SJSA1 (cell line): ENCODE data around the gene OGA. TPM values are rescaled to one million over a fixed set of nuclear protein-coding genes. Genes with fewer than 3 reads are reported as not detected.
"Not testable (repeated sequence)": the region's sequence is repeated elsewhere in the genome, so short reads cannot be mapped to it uniquely, and the experiment has no call there.

ENCODE experiments used
- DNase-seq, 2 experiments: peaks; one replicate each; pipeline ENCODE4 v3.0.0-alpha.2; 2015 to 2020; ENCODE audit warnings: low spot score in 2 of 2, low read depth in 1 of 2
- H3K27ac ChIP-seq: fragments of 250-450 bp; sonication (Bioruptor Pico); 2 replicates; pipeline ENCODE4 v1.5.1; 2020; ENCODE audit warnings: mild to moderate bottlenecking, moderate library complexity
- H3K27me3 ChIP-seq: fragments of 250-450 bp; sonication (Bioruptor Pico); replicated peaks from 2 replicates; pipeline ENCODE4 v1.5.1; 2020; ENCODE audit warnings: mild to moderate bottlenecking, moderate library complexity
- H3K36me3 ChIP-seq: fragments of 250-450 bp; sonication (Bioruptor Pico); 2 replicates; pipeline ENCODE4 v1.5.1; 2020; ENCODE audit warnings: mild to moderate bottlenecking
- H3K4me1 ChIP-seq: fragments of 250-450 bp; sonication (Bioruptor Pico); replicated peaks from 2 replicates; pipeline ENCODE4 v1.6.1; 2021; ENCODE audit warnings: mild to moderate bottlenecking
- H3K4me3 ChIP-seq: fragments of 250-450 bp; sonication (Bioruptor Pico); 2 replicates; pipeline ENCODE4 v1.5.1; 2020; ENCODE audit warnings: mild to moderate bottlenecking
- H3K9me3 ChIP-seq: fragments of 250-450 bp; sonication (Bioruptor Pico); replicated peaks from 2 replicates; pipeline ENCODE4 v1.5.1; 2020; ENCODE audit warnings: mild to moderate bottlenecking
- total RNA-seq: library from RNA; depleted of rRNA; stranded (reverse); fragments of >200 nt; shearing (Covaris generic); gene quantifications from 2 replicates; pipeline ENCODE4 v1.2.3, GENCODE V29; 2014

Gene OGA
- total RNA-seq, 1 experiment from 2014 or later, result 65.6 TPM

DNA sequence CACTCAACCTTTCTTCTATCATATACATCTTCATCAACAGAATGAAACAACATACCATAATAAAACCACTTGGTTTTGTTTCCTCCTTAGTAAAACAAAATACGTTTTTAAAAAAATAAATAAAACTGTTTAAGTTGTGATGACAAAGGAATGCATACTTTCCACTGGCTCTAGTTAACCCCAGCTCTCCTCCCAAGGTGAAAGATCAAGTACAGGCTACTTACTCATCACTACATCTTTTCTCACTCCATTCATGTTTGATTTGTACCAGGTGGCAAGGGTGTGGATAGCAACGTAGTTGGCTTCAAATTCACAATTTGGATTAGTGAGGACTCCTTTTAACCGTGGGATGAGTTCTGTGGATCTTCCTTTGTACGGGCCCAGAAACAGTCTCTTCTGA lies 14.7 kb downstream of the OGA start:
- Histone ChIP-seq H3K36me3 (peaks cover 96% of the 10 kb centered on the region), H3K27ac (no peak overlapping the region), H3K4me1 (no peaks in the 10 kb centered on the region), H3K4me3 (no peak overlapping the region), H3K27me3 (no peaks in the 10 kb centered on the region), H3K9me3 (no peaks in the 10 kb centered on the region)
- DNase-seq, result no peak

DNA sequence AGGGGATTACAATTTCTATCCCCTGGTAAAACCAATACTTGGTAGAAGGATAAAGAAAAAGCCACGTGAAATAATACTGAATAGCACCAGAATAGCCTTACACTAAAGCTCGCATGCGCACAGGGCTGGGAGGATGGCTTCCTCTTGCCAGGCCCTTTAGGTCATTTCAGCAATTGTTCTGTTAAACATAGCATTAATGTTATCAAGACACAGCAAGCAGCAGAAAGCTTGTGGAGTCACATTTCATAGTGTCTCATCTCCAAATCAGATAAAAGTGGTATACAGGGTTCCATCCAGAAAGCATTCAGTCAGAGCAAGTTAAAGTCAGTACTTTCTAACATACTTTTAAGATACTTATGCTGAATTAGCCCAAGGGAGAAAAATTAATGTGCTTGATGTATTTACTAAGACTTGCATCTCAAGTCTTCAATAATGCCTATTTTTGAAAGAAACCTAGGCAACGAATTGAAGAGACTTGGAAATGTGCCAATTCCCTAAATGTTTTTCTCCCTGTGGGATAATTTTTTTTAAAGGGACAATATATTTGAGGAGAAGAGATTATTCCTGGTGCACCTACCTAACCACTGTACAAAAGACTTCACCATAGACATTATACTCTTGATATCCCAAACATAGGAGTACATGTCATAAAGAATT lies 20.7 kb downstream of the OGA start:
- H3K4me3 ChIP-seq, result no peak overlapping the region
- H3K4me1 ChIP-seq, result no peaks in the 10 kb centered on the region
- H3K36me3 ChIP-seq, result peaks cover 99% of the 10 kb centered on the region
- H3K27ac ChIP-seq, result no peak overlapping the region
- H3K27me3 ChIP-seq, result no peaks in the 10 kb centered on the region
- DNase-seq, result no peak
- no peaks in the 10 kb centered on the region for H3K9me3 ChIP-seq

DNA sequence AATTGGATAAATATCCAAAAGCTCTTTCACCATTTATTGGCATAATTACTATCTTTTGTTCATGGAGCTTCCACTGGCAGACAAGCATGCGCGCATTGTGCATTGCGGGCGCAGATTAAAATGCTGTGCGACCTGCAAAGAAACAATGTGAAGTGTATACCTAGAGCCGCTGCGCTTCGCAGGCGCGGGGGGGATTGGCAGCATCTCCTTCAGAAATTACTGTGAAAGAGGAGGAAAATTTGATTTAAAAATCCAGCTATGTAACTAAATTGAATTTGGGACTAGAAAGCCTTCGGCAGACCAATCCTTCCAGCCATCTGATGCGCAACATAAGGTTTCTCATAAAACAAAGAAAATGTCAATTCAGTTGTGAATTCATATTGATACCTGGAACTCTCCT lies 24.7 kb downstream of the OGA start:
- no peak for DNase-seq
- Histone ChIP-seq H3K9me3 (no peaks in the 10 kb centered on the region), H3K27ac (no peak overlapping the region), H3K4me3 (no peak overlapping the region), H3K27me3 (no peaks in the 10 kb centered on the region), H3K4me1 (no peaks in the 10 kb centered on the region), H3K36me3 (peaks cover 96% of the 10 kb centered on the region)

DNA sequence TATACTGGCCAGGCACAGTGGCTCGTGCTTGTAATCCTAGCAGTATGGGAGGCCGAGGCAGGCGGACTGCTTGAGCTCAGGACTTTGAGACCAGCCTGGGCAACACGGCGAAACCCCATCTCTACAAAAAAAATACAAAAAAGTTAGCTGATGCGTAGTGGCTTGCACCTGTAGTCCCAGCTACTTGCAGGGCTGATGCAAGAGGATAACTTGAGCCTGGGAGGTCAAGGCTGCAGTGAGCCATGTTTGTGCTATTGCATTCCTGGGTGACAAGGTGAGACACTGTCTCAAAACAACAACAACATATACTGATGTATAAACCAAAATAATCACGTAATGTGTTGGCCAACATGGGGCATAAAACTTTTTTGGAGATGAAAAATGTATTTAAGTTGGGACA lies 28.6 kb downstream of the OGA start:
- Histone ChIP-seq H3K9me3 (no peaks in the 10 kb centered on the region), H3K27me3 (no peaks in the 10 kb centered on the region), H3K4me1 (no peaks in the 10 kb centered on the region), H3K27ac (no peak overlapping the region), H3K4me3 (no peak overlapping the region), H3K36me3 (peaks cover 95% of the 10 kb centered on the region)
- no peak for DNase-seq

DNA sequence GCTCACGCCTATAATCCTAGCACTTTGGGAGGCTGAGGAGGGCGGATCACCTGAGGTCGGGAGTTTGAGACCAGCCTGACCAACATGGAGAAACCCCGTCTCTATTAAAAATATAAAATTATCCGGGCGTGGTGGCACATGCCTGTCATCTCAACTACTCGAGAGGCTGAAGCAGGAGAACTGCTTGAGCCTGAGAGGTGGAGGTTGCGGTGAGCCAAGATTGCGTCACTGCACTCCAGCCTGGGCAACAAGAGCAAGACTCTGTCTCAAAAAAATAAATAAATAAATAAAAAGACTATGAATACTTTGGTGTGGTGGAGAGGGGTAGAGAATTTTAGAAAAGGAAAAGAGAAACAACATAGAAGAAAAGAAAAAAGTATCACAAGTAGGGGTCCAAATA lies 29.0 kb downstream of the OGA start:
- H3K4me1 ChIP-seq, DNase-seq, H3K9me3 ChIP-seq, H3K4me3 ChIP-seq, H3K27ac ChIP-seq, H3K27me3 ChIP-seq: not testable (repeated sequence)
- H3K36me3 ChIP-seq, result peaks cover 95% of the 10 kb centered on the region

DNA sequence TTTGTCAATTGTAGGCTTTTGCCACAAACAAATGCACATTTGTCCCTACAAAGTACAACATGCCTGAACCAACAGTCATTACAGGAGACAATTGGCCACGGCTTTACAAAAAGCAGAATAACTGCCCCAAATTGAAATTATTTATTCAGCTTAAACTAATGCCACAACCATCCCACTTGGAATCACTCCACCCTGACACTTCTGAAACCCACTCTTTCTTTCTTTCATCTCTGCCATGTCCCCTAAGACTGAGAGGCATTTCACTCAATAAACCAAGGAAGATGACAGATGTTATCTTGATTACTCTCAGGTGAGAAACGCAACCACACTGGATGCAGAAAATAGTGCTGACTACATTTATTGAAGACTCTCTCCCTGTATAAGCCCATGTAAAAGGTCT lies 32.4 kb downstream of the OGA start:
- Histone ChIP-seq H3K27ac (no peak overlapping the region; the same call in 1 of the 2 replicates), H3K36me3 (peaks cover 78% of the 10 kb centered on the region), H3K9me3 (no peaks in the 10 kb centered on the region), H3K4me3 (no peak overlapping the region), H3K27me3 (no peaks in the 10 kb centered on the region), H3K4me1 (peaks cover 9% of the 10 kb centered on the region)
- no peak for DNase-seq

DNA sequence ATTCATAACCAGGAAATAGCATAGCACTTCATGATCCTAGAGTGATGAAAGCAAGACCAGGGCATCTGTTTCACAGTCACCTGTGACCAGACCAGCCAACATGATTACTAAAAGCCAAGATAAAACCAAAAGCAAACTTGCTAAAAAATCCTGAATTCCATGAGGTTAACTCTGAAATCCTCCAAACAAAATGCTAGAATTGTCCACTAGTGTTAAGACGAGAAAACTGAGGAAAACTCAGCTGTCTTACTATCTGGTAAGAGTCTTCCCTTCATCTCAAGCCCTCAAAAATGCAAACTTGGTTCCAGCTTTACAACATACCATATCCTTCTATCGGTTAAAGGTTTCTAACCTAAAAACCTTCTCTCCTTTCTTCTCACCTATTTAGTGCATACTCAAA lies 33.7 kb downstream of the OGA start:
- H3K4me3 ChIP-seq, result no peak overlapping the region
- peaks cover 73% of the 10 kb centered on the region for H3K36me3 ChIP-seq
- DNase-seq, result no peak
- peaks cover 14% of the 10 kb centered on the region for H3K4me1 ChIP-seq
- no peaks in the 10 kb centered on the region for H3K9me3 ChIP-seq
- H3K27ac ChIP-seq, result no peak overlapping the region
- H3K27me3 ChIP-seq, result no peaks in the 10 kb centered on the region

DNA sequence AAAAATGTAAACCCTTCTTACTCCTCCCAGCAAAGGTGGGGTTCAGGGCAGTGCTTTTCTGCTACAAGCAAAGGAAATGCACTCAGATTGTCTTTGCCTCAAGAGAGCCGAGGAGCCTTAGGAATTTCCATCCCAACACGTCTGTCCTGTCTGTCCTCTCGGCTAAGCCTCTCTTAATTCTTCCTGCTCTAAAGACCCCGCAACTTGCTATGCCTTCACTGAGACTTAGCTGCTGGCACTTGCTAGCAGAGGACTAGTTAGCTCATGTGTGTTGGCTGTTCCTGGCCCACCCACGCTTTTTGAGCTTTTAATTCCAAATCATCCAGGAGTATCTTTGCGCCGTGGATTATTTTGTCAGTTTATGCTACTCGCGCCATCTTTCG lies 34.5 kb downstream of the OGA start:
- no peak overlapping the region for H3K27ac ChIP-seq
- DNase-seq, result no peak

DNA sequence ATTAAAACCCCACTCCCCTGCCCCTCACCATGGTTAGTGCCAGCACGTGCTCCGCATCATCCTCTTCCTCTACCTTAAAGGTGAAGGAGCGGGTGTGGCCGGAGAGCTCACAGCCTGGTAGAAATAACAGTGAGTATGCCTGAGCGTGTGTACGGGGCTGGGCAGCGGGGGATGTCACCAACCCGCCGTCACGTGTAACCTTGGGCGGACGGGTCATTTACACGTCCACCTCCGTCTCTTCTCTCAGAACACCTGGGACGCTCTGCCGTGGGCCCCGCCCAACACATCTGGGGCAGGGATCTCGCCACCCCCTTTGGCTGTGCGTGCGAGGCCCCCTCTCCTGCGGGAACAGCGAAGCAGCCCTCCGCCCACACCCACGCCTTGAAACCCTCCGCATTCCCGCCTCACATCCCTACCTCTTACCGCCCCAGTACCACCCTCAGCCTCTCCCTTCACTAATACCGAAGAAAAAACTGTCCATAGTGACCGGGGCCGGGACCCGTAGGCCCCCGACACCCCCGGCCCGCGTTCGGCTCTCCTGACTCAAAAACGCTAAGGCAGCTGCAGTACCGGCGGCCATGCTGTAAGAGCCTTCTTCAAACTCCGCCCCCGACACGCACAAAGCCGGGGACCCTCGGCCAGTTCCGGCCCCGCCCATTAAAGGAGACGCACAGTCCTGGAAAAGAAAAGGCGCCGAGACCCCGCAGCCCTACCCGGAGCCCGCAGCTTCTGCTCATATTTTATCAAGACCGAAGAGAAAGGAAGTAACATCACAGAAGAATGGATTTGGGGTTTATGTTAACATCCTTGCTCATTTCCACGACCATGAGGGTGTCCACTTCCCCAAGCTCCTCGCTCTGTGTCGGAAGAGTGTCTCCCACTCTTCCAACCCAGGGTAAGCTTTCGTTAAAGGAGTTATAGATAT lies 35.2 kb downstream of the OGA start, which contains the start of gene NPM3:
TSS of gene NPM3 (minus strand) at position 636 of the 925 bp plus-strand sequence. CDS start at position 580, 56 bp downstream.
- peak within 1 kb of the TSS; percentile 30 for H3K27ac ChIP-seq
- H3K9me3 ChIP-seq, result no peaks in the 10 kb centered on the region
- H3K36me3 ChIP-seq, result peaks cover 59% of the 10 kb centered on the region
- peaks cover 14% of the 10 kb centered on the region for H3K4me1 ChIP-seq
- peak; percentile 76 to 84 for DNase-seq
- H3K4me3 ChIP-seq, result peak within 1 kb of the TSS; percentile 64
- no peaks in the 10 kb centered on the region for H3K27me3 ChIP-seq

More for the DNA sequence above, 34.5 kb downstream of the OGA start:
- H3K4me3 ChIP-seq, result peak overlapping the region; percentile 64
- no peaks in the 10 kb centered on the region for H3K9me3 ChIP-seq
- peaks cover 65% of the 10 kb centered on the region for H3K36me3 ChIP-seq
- H3K27me3 ChIP-seq, result no peaks in the 10 kb centered on the region
- peaks cover 14% of the 10 kb centered on the region for H3K4me1 ChIP-seq

DNA sequence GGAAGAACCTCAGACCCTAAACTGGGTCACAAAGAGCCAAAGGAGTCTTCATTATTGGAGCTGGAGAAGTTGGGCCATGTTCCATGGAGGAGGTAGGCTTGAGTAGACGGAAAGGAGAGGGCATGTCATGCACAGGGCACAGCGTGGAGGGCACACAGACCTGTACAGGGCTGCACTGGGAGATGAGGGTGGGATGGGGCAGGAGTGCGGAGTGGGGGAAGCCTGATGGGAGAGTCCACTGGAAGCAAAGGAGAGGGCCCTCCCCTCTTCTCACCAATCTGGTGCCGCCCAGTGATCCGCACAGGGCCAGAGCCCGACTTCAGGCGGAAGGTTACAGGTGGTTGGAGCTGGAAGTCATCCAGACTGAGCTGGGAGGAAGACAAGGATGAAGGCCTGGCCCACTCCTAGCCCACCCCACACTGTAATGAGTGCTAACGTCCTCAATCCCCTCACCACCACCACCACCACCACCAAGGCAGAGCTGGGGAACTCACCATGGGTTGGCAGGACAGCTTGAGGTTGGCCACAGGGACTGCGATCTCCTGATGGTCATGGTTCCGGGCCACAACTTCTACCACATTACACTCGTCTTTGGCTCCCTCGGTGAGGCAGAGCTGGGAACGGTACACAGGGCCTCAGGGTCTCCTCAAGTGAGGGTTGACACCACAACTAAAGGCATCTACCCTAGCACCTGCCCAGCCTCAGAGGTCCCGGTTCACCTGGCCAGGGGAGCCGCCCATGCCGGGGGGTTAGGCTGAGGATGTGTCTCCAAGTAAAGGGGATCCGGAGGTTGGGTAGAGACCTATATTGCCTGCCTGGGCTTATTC lies 36.0 kb downstream of the OGA start:
- H3K4me3 ChIP-seq, result peak overlapping the region; percentile 64
- H3K27ac ChIP-seq, result no peak overlapping the region
- no peaks in the 10 kb centered on the region for H3K9me3 ChIP-seq
- H3K4me1 ChIP-seq, result peaks cover 14% of the 10 kb centered on the region
- peaks cover 52% of the 10 kb centered on the region for H3K36me3 ChIP-seq
- no peak for DNase-seq
- no peaks in the 10 kb centered on the region for H3K27me3 ChIP-seq

DNA sequence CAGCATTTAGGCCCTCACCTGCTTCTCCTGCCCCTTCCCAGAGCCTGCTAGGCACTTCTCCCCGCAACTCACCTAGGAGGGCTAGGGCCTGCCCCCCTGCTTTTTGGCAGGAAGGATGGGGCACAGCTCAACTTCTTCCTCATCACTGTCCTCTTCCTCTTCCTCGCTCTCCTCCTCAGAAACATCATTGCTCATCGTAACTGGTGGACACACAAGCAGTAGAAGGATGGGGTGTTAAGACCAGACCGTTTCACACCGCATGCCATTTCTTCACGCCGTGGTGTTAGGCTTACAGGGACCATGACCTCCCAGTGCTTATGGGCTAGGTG lies 36.6 kb downstream of the OGA start:
- H3K27me3 ChIP-seq, result peaks cover 1% of the 10 kb centered on the region
- H3K27ac ChIP-seq, result no peak overlapping the region
- no peak for DNase-seq
- no peak overlapping the region for H3K4me3 ChIP-seq
- H3K9me3 ChIP-seq, result no peaks in the 10 kb centered on the region
- H3K4me1 ChIP-seq, result peaks cover 14% of the 10 kb centered on the region
- peaks cover 47% of the 10 kb centered on the region for H3K36me3 ChIP-seq

DNA sequence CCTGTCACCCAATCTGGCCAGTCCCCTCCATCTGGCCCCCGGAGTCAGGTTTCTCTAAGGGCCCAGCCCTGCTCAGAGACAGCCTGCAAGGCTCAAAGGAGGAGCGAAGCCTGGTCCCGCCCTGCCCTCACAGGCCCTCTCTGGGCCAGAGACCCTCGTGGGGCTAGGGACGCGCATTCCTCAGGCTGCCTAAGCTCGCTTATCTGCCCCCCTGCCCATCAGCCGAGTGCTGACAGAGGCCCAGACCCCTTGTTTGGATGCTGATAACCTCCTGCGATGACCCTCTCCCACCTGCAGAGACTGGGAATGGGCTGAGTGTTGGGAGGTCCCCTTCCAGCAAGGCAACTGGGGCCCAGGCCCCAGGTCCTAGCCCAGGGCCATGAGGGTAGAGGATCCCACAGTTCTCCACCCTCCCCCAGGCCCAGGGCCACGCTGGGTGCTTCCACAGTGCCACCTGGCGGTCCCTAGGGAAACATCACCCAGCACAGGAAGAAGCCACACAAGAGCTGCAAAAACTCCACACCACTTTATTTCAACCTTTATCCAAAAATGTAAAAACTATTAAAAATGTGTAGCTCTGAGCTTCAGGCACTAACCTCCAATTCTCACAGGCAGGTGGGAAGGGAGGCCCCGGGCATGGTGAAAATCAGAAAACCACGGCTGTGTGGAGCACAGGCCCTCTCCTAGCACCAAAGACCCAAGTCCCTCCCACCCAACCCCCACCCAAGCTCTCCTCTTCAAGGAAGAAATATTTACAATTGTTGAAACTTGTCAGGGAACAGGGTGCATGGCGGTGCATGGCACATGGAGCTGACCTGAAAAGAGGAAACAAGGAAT lies 37.2 kb downstream of the OGA start:
- peaks cover 41% of the 10 kb centered on the region for H3K36me3 ChIP-seq
- no peak overlapping the region for H3K4me3 ChIP-seq
- H3K27ac ChIP-seq, result no peak overlapping the region
- DNase-seq, result peak; percentile 57 to 70
- no peaks in the 10 kb centered on the region for H3K9me3 ChIP-seq
- peaks cover 5% of the 10 kb centered on the region for H3K27me3 ChIP-seq
- H3K4me1 ChIP-seq, result peaks cover 14% of the 10 kb centered on the region

DNA sequence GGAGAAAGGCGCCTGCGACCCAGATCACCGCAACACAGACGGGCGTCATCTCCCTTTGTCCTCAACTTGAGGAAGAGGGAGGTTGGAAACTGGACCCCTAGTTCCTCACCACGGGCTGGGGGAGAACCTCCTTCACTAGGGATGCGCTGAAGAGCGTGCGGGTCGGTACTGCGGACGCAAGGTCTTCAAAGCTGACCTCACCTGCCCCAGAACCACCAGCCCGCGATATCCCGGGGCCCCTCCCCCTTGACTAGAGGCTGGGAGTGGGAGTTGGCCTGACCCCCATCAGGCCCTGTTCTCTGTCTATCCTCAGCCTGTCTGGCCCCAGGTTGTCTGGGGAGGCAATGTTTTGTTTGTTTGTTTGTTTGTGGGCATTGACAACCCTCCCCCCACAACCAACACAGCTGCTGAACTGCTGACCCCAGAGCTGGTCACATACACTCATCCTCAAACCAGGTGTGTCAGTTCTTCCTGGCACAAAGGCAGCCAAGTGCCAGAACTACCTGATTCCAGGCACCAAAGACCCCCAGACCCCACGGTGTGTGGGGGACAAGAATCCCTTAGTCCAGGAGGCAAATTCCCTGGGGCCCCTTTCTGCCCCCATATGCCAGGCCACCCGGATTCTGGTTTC lies 37.9 kb downstream of the OGA start:
- peaks cover 14% of the 10 kb centered on the region for H3K4me1 ChIP-seq
- peaks cover 33% of the 10 kb centered on the region for H3K36me3 ChIP-seq
- no peak overlapping the region for H3K27ac ChIP-seq
- no peak overlapping the region for H3K4me3 ChIP-seq
- H3K27me3 ChIP-seq, result peaks cover 8% of the 10 kb centered on the region
- DNase-seq, result peak in 1 of 2 experiments; percentile 21
- H3K9me3 ChIP-seq, result no peaks in the 10 kb centered on the region
